ENCODE data around the gene NRROS. TPM values are rescaled to one million over a fixed set of nuclear protein-coding genes. Genes with fewer than 3 reads are reported as not detected.

NRROS gene
- total and polyA plus RNA-seq, 2 experiments from 2014 or later = 0.33 TPM; not detected in 1

DNA sequence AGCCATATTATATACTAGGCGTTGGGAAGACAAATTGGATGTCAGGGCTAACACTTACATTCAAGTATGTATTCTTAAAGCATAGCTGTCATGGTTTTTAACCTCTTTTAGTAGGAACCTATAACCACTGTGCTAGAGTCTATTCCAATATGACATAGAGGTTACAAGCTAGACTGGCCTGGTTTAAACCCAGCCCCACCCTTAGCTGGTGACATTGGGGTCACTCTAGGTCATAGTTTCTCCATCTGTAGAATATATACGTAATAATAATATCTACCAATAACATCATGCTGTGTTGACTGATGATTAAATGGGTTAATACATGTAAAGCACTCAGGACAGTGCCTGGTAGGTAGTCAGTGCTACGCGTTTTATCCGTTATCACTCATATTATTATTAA lies 16.7 kb downstream of the NRROS start:
- Histone ChIP-seq H3K27me3 (no peaks in the 10 kb centered on the region), H2AFZ (no peak overlapping the region), H3K36me3 (replicated peaks; ENCODE audit: insufficient read depth, low read depth) (no peaks in the 10 kb centered on the region), H3K27ac (no peak overlapping the region), H3K9me2 (replicated peaks; ENCODE audit: insufficient read depth) (no peaks in the 10 kb centered on the region), H3K4me1 (ENCODE audit: insufficient read depth) (no peaks in the 10 kb centered on the region), H3K4me3 (no peak overlapping the region), H4K20me1 (ENCODE audit: insufficient read depth, poor library complexity, severe bottlenecking) (no peaks in the 10 kb centered on the region), H3K79me2 (no peaks in the 10 kb centered on the region), H3K4me2 (no peak overlapping the region), H3K9me3 (ENCODE audit: low read depth) (no peaks in the 10 kb centered on the region)
- 86% methylated on average over 5 of the region's 5 CpGs for WGBS (ENCODE audit: low lambda C conversion rate, missing lambda C conversion rate)
- no peak for DNase-seq (ENCODE audit: low spot score)
- TF ChIP-seq, protein P1, sequence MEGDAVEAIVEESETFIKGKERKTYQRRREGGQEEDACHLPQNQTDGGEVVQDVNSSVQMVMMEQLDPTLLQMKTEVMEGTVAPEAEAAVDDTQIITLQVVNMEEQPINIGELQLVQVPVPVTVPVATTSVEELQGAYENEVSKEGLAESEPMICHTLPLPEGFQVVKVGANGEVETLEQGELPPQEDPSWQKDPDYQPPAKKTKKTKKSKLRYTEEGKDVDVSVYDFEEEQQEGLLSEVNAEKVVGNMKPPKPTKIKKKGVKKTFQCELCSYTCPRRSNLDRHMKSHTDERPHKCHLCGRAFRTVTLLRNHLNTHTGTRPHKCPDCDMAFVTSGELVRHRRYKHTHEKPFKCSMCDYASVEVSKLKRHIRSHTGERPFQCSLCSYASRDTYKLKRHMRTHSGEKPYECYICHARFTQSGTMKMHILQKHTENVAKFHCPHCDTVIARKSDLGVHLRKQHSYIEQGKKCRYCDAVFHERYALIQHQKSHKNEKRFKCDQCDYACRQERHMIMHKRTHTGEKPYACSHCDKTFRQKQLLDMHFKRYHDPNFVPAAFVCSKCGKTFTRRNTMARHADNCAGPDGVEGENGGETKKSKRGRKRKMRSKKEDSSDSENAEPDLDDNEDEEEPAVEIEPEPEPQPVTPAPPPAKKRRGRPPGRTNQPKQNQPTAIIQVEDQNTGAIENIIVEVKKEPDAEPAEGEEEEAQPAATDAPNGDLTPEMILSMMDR (IDR thresholded peaks at IDR 0.05; ENCODE audit: poor library complexity) = no peak
- TF ChIP-seq EZH2 (IDR thresholded peaks at IDR 0.05; ENCODE audit: borderline replicate concordance) (no peak), EZH2phosphoT487 (IDR thresholded peaks at IDR 0.05; ENCODE audit: low read depth, severe bottlenecking, unreplicated experiment) (no peak)

DNA sequence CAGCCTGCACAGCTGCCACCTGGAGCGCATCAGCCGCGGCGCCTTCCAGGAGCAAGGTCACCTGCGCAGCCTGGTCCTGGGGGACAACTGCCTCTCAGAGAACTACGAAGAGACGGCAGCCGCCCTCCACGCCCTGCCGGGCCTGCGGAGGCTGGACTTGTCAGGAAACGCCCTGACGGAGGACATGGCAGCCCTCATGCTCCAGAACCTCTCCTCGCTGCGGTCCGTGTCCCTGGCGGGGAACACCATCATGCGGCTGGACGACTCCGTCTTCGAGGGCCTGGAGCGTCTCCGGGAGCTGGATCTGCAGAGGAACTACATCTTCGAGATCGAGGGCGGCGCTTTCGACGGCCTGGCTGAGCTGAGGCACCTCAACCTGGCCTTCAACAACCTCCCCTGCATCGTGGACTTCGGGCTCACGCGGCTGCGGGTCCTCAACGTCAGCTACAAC lies 20.4 kb downstream of the NRROS start:
- no peak overlapping the region for H3K4me3 ChIP-seq
- TF ChIP-seq, protein P1 (IDR thresholded peaks at IDR 0.05; ENCODE audit: poor library complexity) = no peak
- TF ChIP-seq EZH2phosphoT487 (IDR thresholded peaks at IDR 0.05; ENCODE audit: low read depth, severe bottlenecking, unreplicated experiment) (no peak), EZH2 (IDR thresholded peaks at IDR 0.05; ENCODE audit: borderline replicate concordance) (no peak)
- no peaks in the 10 kb centered on the region for H3K4me1 ChIP-seq (ENCODE audit: insufficient read depth)
- H3K9me2 ChIP-seq (replicated peaks; ENCODE audit: insufficient read depth) = no peaks in the 10 kb centered on the region
- H3K27ac ChIP-seq = no peak overlapping the region
- WGBS (ENCODE audit: low lambda C conversion rate, missing lambda C conversion rate) = 98% methylated on average over 33 of the region's 35 CpGs
- DNase-seq (ENCODE audit: low spot score) = no peak
- H3K79me2 ChIP-seq = no peaks in the 10 kb centered on the region
- no peaks in the 10 kb centered on the region for H3K9me3 ChIP-seq (ENCODE audit: low read depth)
- no peaks in the 10 kb centered on the region for H4K20me1 ChIP-seq (ENCODE audit: insufficient read depth, poor library complexity, severe bottlenecking)
- no peak overlapping the region for H2AFZ ChIP-seq
- H3K4me2 ChIP-seq = no peak overlapping the region
- no peaks in the 10 kb centered on the region for H3K27me3 ChIP-seq
- no peaks in the 10 kb centered on the region for H3K36me3 ChIP-seq (replicated peaks; ENCODE audit: insufficient read depth, low read depth)

DNA sequence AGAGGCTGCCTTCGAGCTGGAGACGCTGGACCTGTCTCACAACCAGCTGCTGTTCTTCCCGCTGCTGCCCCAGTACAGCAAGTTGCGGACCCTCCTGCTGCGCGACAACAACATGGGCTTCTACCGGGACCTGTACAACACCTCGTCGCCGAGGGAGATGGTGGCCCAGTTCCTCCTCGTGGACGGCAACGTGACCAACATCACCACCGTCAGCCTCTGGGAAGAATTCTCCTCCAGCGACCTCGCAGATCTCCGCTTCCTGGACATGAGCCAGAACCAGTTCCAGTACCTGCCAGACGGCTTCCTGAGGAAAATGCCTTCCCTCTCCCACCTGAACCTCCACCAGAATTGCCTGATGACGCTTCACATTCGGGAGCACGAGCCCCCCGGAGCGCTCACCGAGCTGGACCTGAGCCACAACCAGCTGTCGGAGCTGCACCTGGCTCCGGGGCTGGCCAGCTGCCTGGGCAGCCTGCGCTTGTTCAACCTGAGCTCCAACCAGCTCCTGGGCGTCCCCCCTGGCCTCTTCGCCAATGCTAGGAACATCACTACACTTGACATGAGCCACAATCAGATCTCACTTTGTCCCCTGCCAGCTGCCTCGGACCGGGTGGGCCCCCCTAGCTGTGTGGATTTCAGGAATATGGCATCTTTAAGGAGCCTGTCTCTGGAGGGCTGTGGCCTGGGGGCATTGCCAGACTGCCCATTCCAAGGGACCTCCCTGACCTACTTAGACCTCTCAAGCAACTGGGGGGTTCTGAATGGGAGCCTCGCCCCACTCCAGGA lies 21.1 kb downstream of the NRROS start:
- H3K9me3 ChIP-seq (ENCODE audit: low read depth) = no peaks in the 10 kb centered on the region
- TF ChIP-seq EZH2 (IDR thresholded peaks at IDR 0.05; ENCODE audit: borderline replicate concordance) (no peak), EZH2phosphoT487 (IDR thresholded peaks at IDR 0.05; ENCODE audit: low read depth, severe bottlenecking, unreplicated experiment) (no peak)
- TF ChIP-seq, protein P1 (IDR thresholded peaks at IDR 0.05; ENCODE audit: poor library complexity) = no peak
- no peak overlapping the region for H2AFZ ChIP-seq
- H3K79me2 ChIP-seq = no peaks in the 10 kb centered on the region
- no peak overlapping the region for H3K4me2 ChIP-seq
- no peaks in the 10 kb centered on the region for H3K36me3 ChIP-seq (replicated peaks; ENCODE audit: insufficient read depth, low read depth)
- 94% methylated on average over 31 of the region's 32 CpGs for WGBS (ENCODE audit: low lambda C conversion rate, missing lambda C conversion rate)
- H4K20me1 ChIP-seq (ENCODE audit: insufficient read depth, poor library complexity, severe bottlenecking) = no peaks in the 10 kb centered on the region
- no peak overlapping the region for H3K27ac ChIP-seq
- H3K4me3 ChIP-seq = no peak overlapping the region
- no peaks in the 10 kb centered on the region for H3K4me1 ChIP-seq (ENCODE audit: insufficient read depth)
- no peak for DNase-seq (ENCODE audit: low spot score)
- H3K27me3 ChIP-seq = no peaks in the 10 kb centered on the region
- H3K9me2 ChIP-seq (replicated peaks; ENCODE audit: insufficient read depth) = no peaks in the 10 kb centered on the region

Measured in hepatocyte (in vitro differentiated cells).